Endodermal cell (in vitro differentiated cells): ENCODE measurements around the gene USP49. TPM values are rescaled to one million over a fixed set of nuclear protein-coding genes. Genes with fewer than 3 reads are reported as not detected.

ENCODE experiments used
- DNase-seq: peaks from one replicate; pipeline ENCODE4 v3.0.0-alpha.2; 2017
- H3K27ac ChIP-seq: 2 replicates; pipeline ENCODE4 v1.5.1; 2013; ENCODE audit warnings: mild to moderate bottlenecking, low read depth, low read length, moderate library complexity
- H3K27me3 ChIP-seq: 2 replicates; pipeline ENCODE4 v1.6.1; 2013; ENCODE audit warnings: mild to moderate bottlenecking, low read length, moderate library complexity; ENCODE audit not compliant: insufficient read depth, control insufficient read depth, poor library complexity, severe bottlenecking
- H3K36me3 ChIP-seq: 2 replicates; pipeline ENCODE4 v1.7.0; 2013; ENCODE audit warnings: mild to moderate bottlenecking, low read length, moderate library complexity; ENCODE audit not compliant: control insufficient read depth, insufficient read depth
- H3K4me1 ChIP-seq: one replicate; pipeline ENCODE4 v1.7.0; 2013; ENCODE audit warnings: low read length; ENCODE audit not compliant: control insufficient read depth, insufficient read depth
- H3K4me3 ChIP-seq: 2 replicates; pipeline ENCODE4 v1.5.1; 2013; ENCODE audit warnings: mild to moderate bottlenecking, low read length, moderate library complexity
- H3K9ac ChIP-seq: 2 replicates; pipeline ENCODE4 v1.6.1; 2013; ENCODE audit warnings: mild to moderate bottlenecking, low read length, moderate library complexity; ENCODE audit not compliant: poor library complexity, severe bottlenecking; ENCODE audit errors: extremely low read depth
- H3K9me3 ChIP-seq: 2 replicates; pipeline ENCODE4 v1.6.1; 2013; ENCODE audit warnings: mild to moderate bottlenecking, low read length, moderate library complexity; ENCODE audit not compliant: control insufficient read depth
- H3K27ac Mint-ChIP-seq: 2 replicates; pipeline ENCODE4 v1.8.0; 2020; ENCODE audit warnings: mixed read lengths
- H3K27me3 Mint-ChIP-seq: 2 replicates; pipeline ENCODE4 v1.8.0; 2021; ENCODE audit warnings: mild to moderate bottlenecking, mixed read lengths; ENCODE audit not compliant: insufficient read depth
- H3K36me3 Mint-ChIP-seq: 2 replicates; pipeline ENCODE4 v1.8.0; 2020; ENCODE audit warnings: low read depth, mixed read lengths
- H3K4me1 Mint-ChIP-seq: 2 replicates; pipeline ENCODE4 v1.8.0; 2020; ENCODE audit warnings: mixed read lengths
- H3K4me3 Mint-ChIP-seq: 2 replicates; pipeline ENCODE4 v1.8.0; 2020; ENCODE audit warnings: mild to moderate bottlenecking, moderate library complexity, mixed read lengths
- H3K9me3 Mint-ChIP-seq: 2 replicates; pipeline ENCODE4 v1.8.0; 2020; ENCODE audit warnings: mild to moderate bottlenecking, mixed read lengths
- CTCF ChIP-seq: fragments of 200-600 bp; sonication (generic); conservative IDR thresholded peaks from 2 replicates; pipeline ENCODE4 v1.5.0; 2021; ENCODE audit warnings: antibody characterized with exemption, mild to moderate bottlenecking
- WGBS, 2 experiments: methylation state at CpG; one replicate each; pipeline versions ENCODE4 v1.1.5 to v1.1.7; 2013; ENCODE audit warnings: missing lambda C conversion rate in 2 of 2, mixed read lengths in 1 of 2; ENCODE audit not compliant: insufficient coverage in 1 of 2, insufficient read length in 1 of 2; 5-methylcytosine and 5-hydroxymethylcytosine counted together
- total RNA-seq, 2 donors: library from RNA; stranded (reverse); fragmentation: NEBNext Ultra II Directional in 1 of 2; extraction: Animal tissue kit (Norgen Biotek cat#: 25700) in 1 of 2; gene quantifications; 2 replicates in 1 of 2; 3 replicates in 1 of 2; pipeline ENCODE4 v1.2.1, GENCODE V29; 2021

Gene USP49
- total RNA-seq, 2 donors from 2014 or later, result 14.0 to 18.9 TPM

DNA sequence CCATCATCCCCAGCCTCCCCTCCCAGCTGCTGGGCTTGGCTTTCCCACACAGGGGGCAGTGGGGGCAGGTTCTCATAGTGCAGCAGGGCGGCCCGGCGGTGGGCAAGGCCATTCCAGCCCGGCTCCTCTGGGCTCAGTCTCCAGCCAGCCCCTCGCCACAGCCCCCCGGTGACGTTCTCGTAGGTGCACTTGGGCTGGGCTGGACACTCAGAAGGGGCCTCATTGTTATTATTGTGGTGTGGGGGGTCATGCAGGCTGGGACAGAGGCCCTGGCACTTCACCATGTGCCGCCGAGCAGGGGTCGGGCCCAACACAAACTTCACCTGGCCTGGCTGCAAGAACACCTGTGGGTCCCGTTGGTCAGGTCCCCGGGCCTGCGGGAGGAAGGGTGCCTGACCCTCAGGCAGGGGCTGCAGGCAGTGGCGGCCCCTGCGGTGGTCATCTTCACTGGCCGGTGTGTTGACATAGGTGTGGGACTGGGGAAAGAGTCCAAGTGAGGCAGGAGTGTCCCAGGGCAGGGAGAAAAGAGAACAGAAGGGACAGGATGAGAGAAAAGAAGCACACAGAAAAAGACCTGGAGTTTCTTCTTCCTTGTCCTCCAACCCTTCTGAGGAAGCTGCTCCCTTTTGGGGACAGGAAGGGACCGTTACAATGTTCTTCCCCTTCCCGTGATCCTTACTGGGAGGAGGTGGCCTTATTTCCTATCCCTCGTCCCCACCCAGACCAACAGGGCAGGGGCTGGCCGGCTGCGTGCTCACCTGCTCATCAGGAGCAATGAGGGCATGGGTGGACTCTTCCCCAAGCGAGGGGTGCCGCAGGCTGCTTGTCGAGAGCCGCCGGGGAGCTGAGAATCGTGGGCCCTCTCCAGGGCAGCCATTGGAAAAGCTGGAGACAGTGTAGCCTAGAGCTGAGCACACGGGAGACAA, 123.9 kb downstream of the USP49 start:
- H3K36me3 Mint-ChIP-seq, result peaks cover 35% of the 10 kb centered on the region
- H3K27ac Mint-ChIP-seq, result no peak overlapping the region
- no peak overlapping the region for H3K4me3 ChIP-seq
- no peaks in the 10 kb centered on the region for H3K27me3 ChIP-seq
- H3K36me3 ChIP-seq, result peaks cover 31% of the 10 kb centered on the region
- no peaks in the 10 kb centered on the region for H3K4me1 Mint-ChIP-seq
- no peak overlapping the region for H3K9ac ChIP-seq
- no peak overlapping the region for H3K4me3 Mint-ChIP-seq
- H3K9me3 Mint-ChIP-seq, result no peaks in the 10 kb centered on the region
- H3K4me1 ChIP-seq, result peaks cover 3% of the 10 kb centered on the region
- no peak overlapping the region for H3K27ac ChIP-seq
- no peak for TF ChIP-seq CTCF
- no peaks in the 10 kb centered on the region for H3K9me3 ChIP-seq
- 92 to 93% methylated on average over 17 to 29 of the region's 29 CpGs for WGBS, 2 experiments
- no peak for DNase-seq
- H3K27me3 Mint-ChIP-seq, result no peaks in the 10 kb centered on the region

DNA sequence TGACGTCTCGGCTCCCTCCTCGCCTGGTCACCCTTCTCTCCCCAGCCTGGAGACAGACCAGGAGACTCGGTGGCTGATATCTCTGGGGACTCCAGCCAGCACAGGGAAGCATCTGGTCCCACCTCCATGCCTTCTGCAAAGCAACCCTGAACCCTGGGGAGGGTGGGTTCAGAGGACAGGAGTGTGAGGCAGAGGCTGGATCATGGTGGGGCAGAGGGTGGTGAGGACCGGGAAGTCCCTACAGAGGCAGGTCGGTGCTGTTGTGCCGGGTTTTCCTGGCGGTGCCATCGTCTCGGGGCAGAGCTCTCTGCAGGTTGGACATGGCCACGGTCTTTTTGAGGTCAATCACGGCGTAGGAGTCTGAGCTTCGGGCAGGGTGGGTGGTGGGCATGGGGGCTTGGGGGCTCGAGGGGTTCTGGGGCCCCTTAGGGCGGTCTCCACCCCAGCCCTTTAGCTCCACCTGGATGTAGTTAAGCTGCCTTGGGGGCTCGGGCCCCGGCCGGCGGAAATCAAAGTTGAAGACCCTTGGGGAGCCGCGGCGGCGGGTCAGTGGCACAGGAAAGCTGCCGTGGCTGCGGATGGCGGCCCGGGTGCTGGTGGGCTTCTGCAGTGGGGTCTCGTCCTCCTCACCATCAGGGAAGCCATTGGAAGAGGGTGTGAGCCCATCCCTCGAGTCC, 124.7 kb downstream of the USP49 start:
- WGBS, 2 experiments, result 96 to 97% methylated on average over 11 to 30 of the region's 30 CpGs
- Mint-ChIP-seq H3K36me3 (peaks cover 32% of the 10 kb centered on the region), H3K9me3 (no peaks in the 10 kb centered on the region), H3K27me3 (no peaks in the 10 kb centered on the region), H3K27ac (no peak overlapping the region), H3K4me1 (no peaks in the 10 kb centered on the region), H3K4me3 (no peak overlapping the region)
- Histone ChIP-seq H3K4me1 (peaks cover 3% of the 10 kb centered on the region), H3K36me3 (peaks cover 28% of the 10 kb centered on the region), H3K9me3 (no peaks in the 10 kb centered on the region), H3K27me3 (no peaks in the 10 kb centered on the region), H3K9ac (no peak overlapping the region), H3K27ac (no peak overlapping the region), H3K4me3 (no peak overlapping the region)
- DNase-seq, result no peak
- no peak for TF ChIP-seq CTCF

DNA sequence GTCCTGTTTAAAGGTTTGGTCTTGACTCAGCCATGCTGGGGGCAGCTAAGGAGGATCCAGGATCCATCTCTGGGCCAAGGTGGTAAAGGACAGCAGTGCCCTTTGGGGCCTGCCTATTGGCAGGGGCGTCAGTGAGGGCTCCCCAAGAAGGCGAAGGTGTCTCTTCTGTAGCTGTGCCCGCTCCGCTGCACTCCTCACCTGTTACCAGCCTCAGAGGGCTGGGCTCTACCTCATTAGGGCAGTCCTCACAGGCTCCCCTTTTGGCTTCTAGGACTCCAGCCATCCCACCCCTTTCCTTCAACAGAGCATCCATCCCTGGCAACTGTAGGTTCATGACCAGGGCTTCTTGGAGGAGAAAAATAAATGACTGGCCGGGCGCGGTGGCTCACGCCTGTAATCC, 125.8 kb downstream of the USP49 start:
- H3K9me3 Mint-ChIP-seq, result no peaks in the 10 kb centered on the region
- H3K4me1 ChIP-seq, result peaks cover 3% of the 10 kb centered on the region
- no peak overlapping the region for H3K4me3 Mint-ChIP-seq
- no peak for TF ChIP-seq CTCF
- H3K36me3 ChIP-seq, result peaks cover 17% of the 10 kb centered on the region
- WGBS, 2 experiments, result 94 to 97% methylated on average over 5 to 8 of the region's 8 CpGs
- H3K4me1 Mint-ChIP-seq, result no peaks in the 10 kb centered on the region
- H3K27ac ChIP-seq, result no peak overlapping the region
- no peaks in the 10 kb centered on the region for H3K27me3 ChIP-seq
- DNase-seq, result no peak
- no peak overlapping the region for H3K4me3 ChIP-seq
- no peaks in the 10 kb centered on the region for H3K9me3 ChIP-seq
- H3K27me3 Mint-ChIP-seq, result no peaks in the 10 kb centered on the region
- H3K27ac Mint-ChIP-seq, result no peak overlapping the region
- no peak overlapping the region for H3K9ac ChIP-seq
- H3K36me3 Mint-ChIP-seq, result peaks cover 22% of the 10 kb centered on the region
